ENCODE data around the gene ANP32D.

The ANP32D gene

GRCh38 chr12:48512855-48513254 lies 40.5 kb downstream of the ANP32D start (continued):
- TF ChIP-seq AEBP2 (tag by site-specific recombination; IDR thresholded peaks at IDR 0.05; ENCODE audit: borderline replicate concordance): no peak
- TF ChIP-seq ZBTB26 (tag by site-specific recombination; optimal IDR thresholded peaks at IDR 0.05): no peak
- TF ChIP-seq ZNF707 (tag by site-specific recombination; IDR thresholded peaks at IDR 0.05): no peak
- TF ChIP-seq TCF7L2 (IDR thresholded peaks at IDR 0.05; ENCODE audit: borderline replicate concordance, low read depth, low read length): no peak

GRCh38 chr12:48514728-48515127 lies 42.4 kb downstream of the ANP32D start:
- TF ChIP-seq ZNF791 (tag by site-specific recombination; IDR thresholded peaks at IDR 0.05): no peak
- TF ChIP-seq ZNF558 (tag by site-specific recombination; IDR thresholded peaks at IDR 0.05): no peak
- no peak for TF ChIP-seq ZNF518A (tag by site-specific recombination; conservative IDR thresholded peaks at IDR 0.05; ENCODE audit: low read depth)
- no peak for TF ChIP-seq SP2 (tag by site-specific recombination; IDR thresholded peaks at IDR 0.05)
- TF ChIP-seq ZNF274 (IDR thresholded peaks at IDR 0.05; ENCODE audit: low read length): no peak
- no peak for TF ChIP-seq ZNF274 (tag by site-specific recombination; IDR thresholded peaks at IDR 0.05; ENCODE audit: borderline replicate concordance)
- TF ChIP-seq PRDM1 (tag by site-specific recombination; IDR thresholded peaks at IDR 0.05): no peak
- no peak for TF ChIP-seq ZNF449 (tag by site-specific recombination; IDR thresholded peaks at IDR 0.05)
- TF ChIP-seq GLIS2 (tag by site-specific recombination; IDR thresholded peaks at IDR 0.05): no peak
- no peak for TF ChIP-seq ZNF169 (tag by site-specific recombination; IDR thresholded peaks at IDR 0.05)
- no peak for TF ChIP-seq ZNF292 (tag by site-specific recombination; IDR thresholded peaks at IDR 0.05; ENCODE audit: borderline replicate concordance, low read depth)
- no peak for TF ChIP-seq ZNF654 (tag by site-specific recombination; IDR thresholded peaks at IDR 0.05; ENCODE audit: low read depth)
- TF ChIP-seq ZNF280C (tag by site-specific recombination; IDR thresholded peaks at IDR 0.05): no peak
- TF ChIP-seq ZBTB26 (tag by site-specific recombination; optimal IDR thresholded peaks at IDR 0.05): no peak
- TF ChIP-seq ZBTB21 (tag by site-specific recombination; IDR thresholded peaks at IDR 0.05): no peak
- TF ChIP-seq ZNF184 (tag by site-specific recombination; IDR thresholded peaks at IDR 0.05): no peak
- TF ChIP-seq PRDM10 (tag by site-specific recombination; IDR thresholded peaks at IDR 0.05): no peak
- no peaks in the 10 kb centered on the region; the same call in 1 of the 2 replicates for H3K9me3 ChIP-seq (ENCODE audit: control insufficient read depth, insufficient read depth, low read depth, low read length)
- no peak overlapping the region for H3K4me3 ChIP-seq (ENCODE audit: low read depth, low read length)
- H3K36me3 ChIP-seq (ENCODE audit: control insufficient read depth in 2 of 2, insufficient read depth in 1 of 2, low read length in 2 of 2): no peaks in the 10 kb centered on the region
- H3K27ac ChIP-seq (ENCODE audit: extremely low read depth, low read depth, low read length): no peak overlapping the region
- CTCF ChIA-PET: no interaction called here
- H3K4me1 ChIP-seq (ENCODE audit: control insufficient read depth, insufficient read depth, low read length): no peaks in the 10 kb centered on the region
- POLR2A ChIA-PET: no interaction called here

Data from HEK293 (cell line).